Calu3 (cell line): ENCODE measurements around the gene NEO1. TPM values are rescaled to one million over a fixed set of nuclear protein-coding genes. Genes with fewer than 3 reads are reported as not detected.
"Not testable (repeated sequence)": the region's sequence is repeated elsewhere in the genome, so short reads cannot be mapped to it uniquely, and the experiment has no call there.

Experiments used
- BruUV-seq: library from RNA; stranded (reverse); fragments of 400-500 nt; replicated peaks from 2 replicates; lab custom pipeline; 2021; lab: Mats Ljungman, UMichigan
- CTCF ChIA-PET: fragments of 300-600 bp; sonication (Branson Sonifier 250); formaldehyde crosslinking; loops from one replicate; lab custom pipeline; 2022; ENCODE audit warnings: antibody characterized with exemption; lab: Charles Lee
- DNase-seq: peaks from one replicate; pipeline ENCODE4 v3.0.0; 2022
- H3K27ac Mint-ChIP-seq: one replicate; pipeline ENCODE4 v1.8.0; 2022; ENCODE audit warnings: mixed read lengths; ENCODE audit not compliant: unreplicated experiment
- H3K27me3 Mint-ChIP-seq: one replicate; pipeline ENCODE4 v1.8.0; 2022; ENCODE audit warnings: mixed read lengths; ENCODE audit not compliant: unreplicated experiment
- H3K36me3 Mint-ChIP-seq: one replicate; pipeline ENCODE4 v1.8.0; 2022; ENCODE audit warnings: mild to moderate bottlenecking, moderate library complexity, mixed read lengths; ENCODE audit not compliant: insufficient read depth, unreplicated experiment
- H3K4me1 Mint-ChIP-seq: one replicate; pipeline ENCODE4 v1.8.0; 2022; ENCODE audit warnings: mild to moderate bottlenecking, low read depth, mixed read lengths; ENCODE audit not compliant: unreplicated experiment
- H3K4me3 Mint-ChIP-seq: one replicate; pipeline ENCODE4 v1.8.0; 2022; ENCODE audit warnings: mild to moderate bottlenecking, low read depth, moderate library complexity, mixed read lengths; ENCODE audit not compliant: unreplicated experiment
- H3K9me3 Mint-ChIP-seq: one replicate; pipeline ENCODE4 v1.8.0; 2022; ENCODE audit warnings: low read depth, mixed read lengths; ENCODE audit not compliant: unreplicated experiment
- CTCF ChIP-seq: fragments of 200-600 bp; IDR thresholded peaks from one replicate; pipeline ENCODE4 v1.8.0; 2022; ENCODE audit warnings: antibody characterized with exemption; ENCODE audit not compliant: unreplicated experiment
- intact Hi-C: fragments of 100-400 bp; cut with micrococcal nuclease; formaldehyde crosslinking; loops from one replicate; pipeline ENCODE4 v1.10.0; 2022; ENCODE audit not compliant: unreplicated experiment
- total RNA-seq: library from RNA; stranded (reverse); gene quantifications from 2 replicates; pipeline ENCODE4 v1.2.3, GENCODE V29; 2022

Gene NEO1
- total RNA-seq, 1 experiment from 2014 or later: 20.4 TPM

GRCh38 chr15:73200339-73200738 is 148.1 kb downstream of the NEO1 start:
- H3K36me3 Mint-ChIP-seq: no peaks in the 10 kb centered on the region
- no peak overlapping the region for H3K4me3 Mint-ChIP-seq

GRCh38 chr15:73210630-73211029 is 158.4 kb downstream of the NEO1 start:
- no TSS peak for BruUV-seq
- Mint-ChIP-seq H3K9me3 (no peaks in the 10 kb centered on the region), H3K4me3 (no peak overlapping the region), H3K27me3 (no peaks in the 10 kb centered on the region), H3K36me3 (no peaks in the 10 kb centered on the region), H3K27ac (no peak overlapping the region), H3K4me1 (no peaks in the 10 kb centered on the region)
- no peak for DNase-seq
- no peak for TF ChIP-seq CTCF
- CTCF ChIA-PET: no interaction called here
- intact Hi-C loops: no loop called here

More at GRCh38 chr15:73200339-73200738, 148.1 kb downstream of the NEO1 start:
- H3K27me3 Mint-ChIP-seq: no peaks in the 10 kb centered on the region
- no peaks in the 10 kb centered on the region for H3K4me1 Mint-ChIP-seq
- CTCF ChIA-PET: no interaction called here
- no peaks in the 10 kb centered on the region for H3K9me3 Mint-ChIP-seq
- BruUV-seq: no TSS peak
- intact Hi-C loops: no loop called here
- no peak overlapping the region for H3K27ac Mint-ChIP-seq
- no peak for TF ChIP-seq CTCF
- DNase-seq: no peak

DNA sequence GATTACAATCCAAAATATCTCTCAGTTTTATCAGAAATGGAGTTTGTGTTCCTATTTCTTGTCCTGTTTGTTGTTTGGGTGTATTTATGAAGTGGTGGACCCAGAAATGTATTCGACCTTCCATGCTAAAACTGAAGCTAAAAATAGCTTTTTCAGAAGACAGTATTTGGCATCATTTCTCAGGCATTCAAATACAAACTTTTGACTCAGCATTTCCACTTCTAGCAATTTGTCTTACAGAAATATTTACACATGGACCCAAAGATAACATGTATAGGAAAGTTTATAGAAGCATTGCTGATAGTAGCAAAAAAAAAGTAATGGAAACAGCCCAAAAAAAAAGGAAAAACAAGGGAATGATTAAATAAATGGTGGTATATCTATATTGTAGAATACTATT is 160.2 kb downstream of the NEO1 start:
- Mint-ChIP-seq H3K27ac (no peak overlapping the region), H3K4me1 (no peaks in the 10 kb centered on the region), H3K9me3 (no peaks in the 10 kb centered on the region), H3K27me3 (no peaks in the 10 kb centered on the region), H3K36me3 (no peaks in the 10 kb centered on the region), H3K4me3 (no peak overlapping the region)
- no peak for TF ChIP-seq CTCF
- no peak for DNase-seq
- no TSS peak for BruUV-seq
- CTCF ChIA-PET: no interaction called here
- intact Hi-C loops: no loop called here

DNA sequence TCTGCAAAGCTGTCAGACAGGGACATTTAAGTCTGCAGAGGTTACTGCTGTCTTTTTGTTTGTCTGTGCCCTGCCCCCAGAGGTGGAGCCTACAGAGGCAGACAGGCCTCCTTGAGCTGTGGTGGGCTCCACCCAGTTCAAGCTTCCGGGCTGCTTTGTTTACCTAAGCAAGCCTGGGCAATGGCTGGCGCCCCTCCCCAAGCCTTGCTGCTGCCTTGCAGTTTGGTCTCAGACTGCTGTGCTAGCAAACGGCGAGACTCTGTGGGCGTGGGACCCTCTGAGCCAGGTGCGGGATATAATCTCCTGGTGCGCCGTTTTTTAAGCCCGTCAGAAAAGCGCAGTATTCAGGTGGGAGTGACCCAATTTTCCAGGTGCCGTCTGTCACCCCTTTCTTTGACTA is 169.2 kb downstream of the NEO1 start:
- H3K9me3 Mint-ChIP-seq, H3K4me1 Mint-ChIP-seq, DNase-seq, intact Hi-C loops, BruUV-seq, H3K4me3 Mint-ChIP-seq, H3K36me3 Mint-ChIP-seq, H3K27me3 Mint-ChIP-seq, H3K27ac Mint-ChIP-seq: not testable (repeated sequence)
- CTCF ChIA-PET: interaction anchor here (0.6 kb wide), 1 partner anchor 195 kb away, joined by 3 read pairs; no protein-coding TSS in a partner anchor

DNA sequence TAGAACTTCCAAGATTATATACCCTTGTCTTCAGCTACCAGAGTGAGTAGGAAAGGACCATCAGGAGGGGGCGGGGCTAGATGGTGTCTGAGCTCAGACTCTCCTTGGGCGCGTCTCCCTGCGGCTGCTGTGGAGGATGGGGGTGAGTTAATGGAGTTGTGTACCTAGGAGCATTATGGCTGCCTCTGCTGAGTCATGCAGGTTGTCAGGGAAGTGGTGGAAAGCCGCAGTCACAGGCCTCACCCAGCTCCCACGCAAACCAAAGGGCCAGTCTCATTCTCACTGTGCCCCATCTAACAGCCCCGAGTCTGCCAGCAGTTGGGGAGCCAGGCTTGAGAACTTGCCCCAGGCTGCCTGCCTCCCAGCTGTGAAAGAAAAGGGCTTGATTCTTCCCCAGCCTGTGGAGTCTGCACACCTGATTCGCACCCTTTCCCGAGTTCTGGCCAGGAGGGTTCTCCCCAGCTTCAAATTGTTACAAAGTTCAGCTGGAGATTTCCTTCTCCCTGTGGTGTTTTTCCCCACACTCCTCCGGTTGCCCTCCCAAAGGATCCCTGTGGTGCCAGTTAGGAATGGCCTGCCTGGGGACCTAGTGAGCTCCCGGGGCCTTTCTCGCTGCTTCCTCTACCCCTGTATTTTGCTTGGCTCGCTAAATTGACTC is 173.2 kb downstream of the NEO1 start:
- peaks cover 4% of the 10 kb centered on the region for H3K9me3 Mint-ChIP-seq
- no peak overlapping the region for H3K27ac Mint-ChIP-seq
- no peak overlapping the region for H3K4me3 Mint-ChIP-seq
- no peak for DNase-seq
- no TSS peak for BruUV-seq
- TF ChIP-seq CTCF: no peak
- no peaks in the 10 kb centered on the region for H3K27me3 Mint-ChIP-seq
- intact Hi-C loops: no loop called here
- H3K4me1 Mint-ChIP-seq: no peaks in the 10 kb centered on the region
- CTCF ChIA-PET: no interaction called here
- H3K36me3 Mint-ChIP-seq: no peaks in the 10 kb centered on the region
